Astrocyte (in vitro differentiated cells and primary cell): Measurements from ENCODE around the gene NME4. TPM values are rescaled to one million over a fixed set of nuclear protein-coding genes. Genes with fewer than 3 reads are reported as not detected.

Experiments
- DNase-seq: peaks from one replicate; pipeline ENCODE4 v3.0.0-alpha.2; 2010; ENCODE audit warnings: low read depth
- FAIRE-seq: peaks from 2 replicates; lab custom pipeline; 2011; peaks lifted over from hg19 to GRCh38; lab: Jason Lieb, UNC
- H2AFZ ChIP-seq: 2 replicates; pipeline ENCODE4 v1.6.0; 2012; ENCODE audit warnings: low read depth, low read length, inconsistent platforms
- H3K27ac ChIP-seq: 2 replicates; pipeline ENCODE4 v1.5.1; 2011; ENCODE audit warnings: low read depth, low read length, inconsistent platforms
- H3K27me3 ChIP-seq: 2 replicates; pipeline ENCODE4 v1.6.0; 2011; ENCODE audit warnings: low read length, inconsistent platforms; ENCODE audit not compliant: insufficient read depth
- H3K36me3 ChIP-seq: 2 replicates; pipeline ENCODE4 v1.5.1; 2011; ENCODE audit warnings: low read length, inconsistent platforms; ENCODE audit not compliant: insufficient read depth
- H3K4me1 ChIP-seq: 2 replicates; pipeline ENCODE4 v1.5.1; 2011; ENCODE audit warnings: low read length, inconsistent platforms; ENCODE audit not compliant: insufficient read depth
- H3K4me2 ChIP-seq: 2 replicates; pipeline ENCODE4 v1.6.0; 2012; ENCODE audit warnings: low read length, inconsistent platforms
- H3K4me3 ChIP-seq: 2 replicates; pipeline ENCODE4 v1.5.1; 2011; ENCODE audit warnings: low read depth, mild to moderate bottlenecking, low read length, inconsistent platforms; ENCODE audit not compliant: insufficient read depth
- H3K79me2 ChIP-seq: 2 replicates; pipeline ENCODE4 v1.6.0; 2012; ENCODE audit warnings: mild to moderate bottlenecking, low read length, inconsistent platforms; ENCODE audit not compliant: insufficient read depth
- H3K9ac ChIP-seq: 2 replicates; pipeline ENCODE4 v1.6.0; 2012; ENCODE audit warnings: mild to moderate bottlenecking, low read length, inconsistent platforms
- H3K9me3 ChIP-seq: 2 replicates; pipeline ENCODE4 v1.5.1; 2012; ENCODE audit warnings: low read depth, mild to moderate bottlenecking, low read length, inconsistent platforms; ENCODE audit not compliant: insufficient read depth
- H4K20me1 ChIP-seq: 2 replicates; pipeline ENCODE4 v1.6.0; 2012; ENCODE audit warnings: low read length, inconsistent platforms; ENCODE audit not compliant: insufficient read depth
- H3K27ac Mint-ChIP-seq: one replicate; pipeline ENCODE4 v1.8.0; 2021; ENCODE audit warnings: mild to moderate bottlenecking, mixed read lengths; ENCODE audit not compliant: unreplicated experiment
- H3K27me3 Mint-ChIP-seq: one replicate; pipeline ENCODE4 v1.8.0; 2021; ENCODE audit warnings: low read depth, mixed read lengths; ENCODE audit not compliant: unreplicated experiment
- H3K36me3 Mint-ChIP-seq: one replicate; pipeline ENCODE4 v1.8.0; 2021; ENCODE audit warnings: low read depth, mixed read lengths; ENCODE audit not compliant: unreplicated experiment
- H3K4me1 Mint-ChIP-seq: one replicate; pipeline ENCODE4 v1.8.0; 2021; ENCODE audit warnings: low read depth, mixed read lengths; ENCODE audit not compliant: unreplicated experiment
- H3K4me3 Mint-ChIP-seq: one replicate; pipeline ENCODE4 v1.8.0; 2021; ENCODE audit warnings: mild to moderate bottlenecking, moderate library complexity, mixed read lengths; ENCODE audit not compliant: unreplicated experiment
- H3K9me3 Mint-ChIP-seq: one replicate; pipeline ENCODE4 v1.8.0; 2021; ENCODE audit warnings: mild to moderate bottlenecking, mixed read lengths; ENCODE audit not compliant: unreplicated experiment
- CTCF ChIP-seq: IDR thresholded peaks from 2 replicates; pipeline ENCODE4 v1.5.1; 2011; ENCODE audit warnings: low read depth, mild to moderate bottlenecking, inconsistent platforms, low read length, moderate library complexity; ENCODE audit not compliant: insufficient read depth
- EZH2 ChIP-seq: IDR thresholded peaks from 2 replicates; pipeline ENCODE4 v1.6.1; 2012; ENCODE audit warnings: mild to moderate bottlenecking, low read length, inconsistent platforms; ENCODE audit not compliant: insufficient read depth
- total RNA-seq: library from RNA; stranded (reverse); gene quantifications from 2 replicates; pipeline ENCODE4 v1.2.1, GENCODE V29; 2021

Gene NME4
- total RNA-seq, 1 donor from 2014 or later, result 268 TPM

GRCh38 chr16:359871-360697, 36.9 kb upstream of the NME4 start:
- H3K9me3 ChIP-seq, result no peaks in the 10 kb centered on the region
- H4K20me1 ChIP-seq, result no peaks in the 10 kb centered on the region
- Mint-ChIP-seq H3K36me3 (no peaks in the 10 kb centered on the region), H3K27me3 (peaks cover 2% of the 10 kb centered on the region), H3K27ac (no peak overlapping the region), H3K9me3 (no peaks in the 10 kb centered on the region), H3K4me1 (no peaks in the 10 kb centered on the region), H3K4me3 (no peak overlapping the region)
- H2AFZ ChIP-seq, result no peak overlapping the region
- FAIRE-seq (no peak), DNase-seq (no peak)
- H3K27me3 ChIP-seq, result no peaks in the 10 kb centered on the region
- TF ChIP-seq EZH2 (no peak), CTCF (no peak)
- no peak overlapping the region for H3K9ac ChIP-seq
- no peak overlapping the region for H3K27ac ChIP-seq
- H3K4me3 ChIP-seq, result no peak overlapping the region
- no peaks in the 10 kb centered on the region for H3K4me1 ChIP-seq
- H3K36me3 ChIP-seq, result no peaks in the 10 kb centered on the region
- no peaks in the 10 kb centered on the region for H3K79me2 ChIP-seq
- no peak overlapping the region for H3K4me2 ChIP-seq

- Histone ChIP-seq H3K79me2 (no peaks in the 10 kb centered on the region), H3K9me3 (no peaks in the 10 kb centered on the region), H3K4me2 (no peak overlapping the region), H2AFZ (no peak overlapping the region), H3K27me3 (no peaks in the 10 kb centered on the region), H3K36me3 (no peaks in the 10 kb centered on the region), H3K4me3 (no peak overlapping the region), H3K4me1 (no peaks in the 10 kb centered on the region), H4K20me1 (no peaks in the 10 kb centered on the region), H3K9ac (no peak overlapping the region), H3K27ac (no peak overlapping the region)
- TF ChIP-seq CTCF (no peak), EZH2 (no peak)
- H3K36me3 Mint-ChIP-seq, result no peaks in the 10 kb centered on the region
- H3K4me1 Mint-ChIP-seq, result no peaks in the 10 kb centered on the region
- H3K27ac Mint-ChIP-seq, result no peak overlapping the region
- H3K4me3 Mint-ChIP-seq, result no peak overlapping the region
- DNase-seq (no peak), FAIRE-seq (no peak)
- H3K9me3 Mint-ChIP-seq, result no peaks in the 10 kb centered on the region
- H3K27me3 Mint-ChIP-seq, result peaks cover 2% of the 10 kb centered on the region
Measured at GRCh38 chr16:360698-361336, 36.2 kb upstream of the NME4 start.
